ENCODE data around the gene SEC14L3.

SEC14L3 gene

DNA sequence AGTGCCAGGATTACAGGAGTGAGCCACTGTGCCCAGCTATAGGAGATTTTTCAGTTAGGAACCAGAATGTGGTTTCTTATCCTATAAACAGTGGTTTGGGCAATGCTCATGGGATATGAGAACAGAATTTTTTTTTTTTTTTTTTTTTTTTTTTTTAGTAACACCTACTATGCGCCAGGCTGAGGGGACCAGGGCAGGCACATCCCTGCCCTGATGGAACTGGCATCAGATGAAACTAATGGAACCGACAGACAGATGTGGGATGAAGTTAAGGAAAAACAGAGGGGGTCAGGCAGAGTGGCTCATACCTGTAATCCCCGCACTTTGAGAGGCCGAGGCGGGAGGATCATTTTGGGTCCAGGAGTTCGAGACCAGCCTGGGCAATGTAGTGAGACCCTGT lies 28.8 kb upstream of the SEC14L3 start:
- H2AFZ ChIP-seq (ENCODE audit: low read depth, low read length) = no peak overlapping the region
- H3K36me3 ChIP-seq (ENCODE audit: insufficient read depth, low read length) = no peaks in the 10 kb centered on the region
- H3K4me1 ChIP-seq (ENCODE audit: insufficient read depth, low read length) = no peaks in the 10 kb centered on the region
- H3K4me3 ChIP-seq (ENCODE audit: low read length) = no peak overlapping the region
- no peaks in the 10 kb centered on the region for H3K9me3 ChIP-seq (ENCODE audit: low read length)
- no peaks in the 10 kb centered on the region for H3K27me3 ChIP-seq (ENCODE audit: insufficient read depth, low read length)

DNA sequence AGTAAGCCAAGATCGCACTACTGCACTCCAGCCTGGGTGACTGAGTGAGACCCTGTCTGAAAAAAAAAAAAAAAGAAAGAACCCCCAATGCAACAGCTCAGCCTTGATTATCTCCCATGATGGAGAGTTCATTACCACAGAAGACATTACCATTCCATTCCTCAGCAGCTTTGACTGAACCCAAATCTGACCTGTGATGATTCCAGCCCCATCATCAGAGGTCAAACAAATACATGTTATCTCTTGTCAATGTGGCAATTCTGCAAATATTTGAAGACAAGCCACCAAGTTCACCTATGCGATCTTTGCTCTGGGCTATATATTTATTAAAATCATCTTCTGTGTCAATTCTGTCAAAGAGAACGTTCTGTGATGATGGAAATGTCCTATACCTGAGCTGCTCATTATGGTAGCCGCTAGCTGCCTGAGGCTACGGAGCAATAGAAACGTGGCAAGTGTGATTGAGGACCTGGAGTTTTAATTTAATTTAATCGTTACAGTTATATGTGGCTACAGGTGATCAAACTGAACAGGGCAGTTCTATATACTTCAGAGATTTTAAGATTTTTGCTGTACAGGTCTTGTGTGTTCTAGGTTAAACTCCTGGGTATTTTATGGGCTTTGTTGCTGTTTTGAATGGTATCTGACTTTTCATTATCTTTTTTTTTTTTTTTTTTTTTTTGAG lies 25.8 kb upstream of the SEC14L3 start:
- Histone ChIP-seq H3K27me3 (ENCODE audit: insufficient read depth, low read length) (peaks cover 4% of the 10 kb centered on the region), H3K4me1 (ENCODE audit: insufficient read depth, low read length) (no peaks in the 10 kb centered on the region), H2AFZ (ENCODE audit: low read depth, low read length) (no peak overlapping the region), H3K9me3 (ENCODE audit: low read length) (no peaks in the 10 kb centered on the region), H3K4me3 (ENCODE audit: low read length) (no peak overlapping the region), H3K36me3 (ENCODE audit: insufficient read depth, low read length) (no peaks in the 10 kb centered on the region)

DNA sequence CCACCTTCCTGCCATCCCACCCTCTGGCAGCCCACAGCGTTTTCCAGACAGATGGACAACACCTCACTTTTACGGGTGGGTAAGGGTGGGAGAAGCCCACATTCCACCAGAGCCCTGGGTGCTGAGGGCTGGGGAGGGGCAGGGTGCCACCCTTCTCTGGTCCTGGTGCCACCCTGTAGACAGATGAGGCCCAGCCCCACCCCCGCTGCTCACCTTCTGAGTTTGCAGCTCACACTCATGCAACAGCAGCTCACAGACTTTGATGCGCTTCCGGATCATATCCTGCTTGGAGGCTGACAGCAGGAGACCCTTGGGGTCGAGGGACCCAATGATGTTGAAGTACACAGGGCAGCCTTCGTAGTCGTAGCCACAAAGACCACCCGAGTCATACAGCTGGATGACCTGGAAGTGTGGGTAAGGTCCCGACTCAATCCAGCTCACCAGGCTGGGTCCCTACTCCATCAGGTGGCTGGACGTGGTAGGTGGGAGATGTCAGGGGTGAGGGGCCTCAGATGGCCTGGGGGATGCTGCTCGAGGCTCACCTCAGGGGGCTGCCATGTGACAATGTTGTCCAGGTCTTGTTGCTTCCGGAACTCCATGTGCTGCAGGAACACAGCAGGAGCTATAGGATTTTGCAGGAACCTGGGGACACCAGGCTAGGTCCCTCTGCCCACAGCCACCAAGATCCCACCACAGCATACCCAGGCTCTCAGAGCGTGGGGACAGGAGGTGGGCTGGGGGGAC lies 23.4 kb upstream of the SEC14L3 start:
- Histone ChIP-seq H3K4me1 (ENCODE audit: insufficient read depth, low read length) (no peaks in the 10 kb centered on the region), H2AFZ (ENCODE audit: low read depth, low read length) (no peak overlapping the region), H3K27me3 (ENCODE audit: insufficient read depth, low read length) (peaks cover 7% of the 10 kb centered on the region), H3K9me3 (ENCODE audit: low read length) (no peaks in the 10 kb centered on the region), H3K36me3 (ENCODE audit: insufficient read depth, low read length) (no peaks in the 10 kb centered on the region), H3K4me3 (ENCODE audit: low read length) (no peak overlapping the region)

DNA sequence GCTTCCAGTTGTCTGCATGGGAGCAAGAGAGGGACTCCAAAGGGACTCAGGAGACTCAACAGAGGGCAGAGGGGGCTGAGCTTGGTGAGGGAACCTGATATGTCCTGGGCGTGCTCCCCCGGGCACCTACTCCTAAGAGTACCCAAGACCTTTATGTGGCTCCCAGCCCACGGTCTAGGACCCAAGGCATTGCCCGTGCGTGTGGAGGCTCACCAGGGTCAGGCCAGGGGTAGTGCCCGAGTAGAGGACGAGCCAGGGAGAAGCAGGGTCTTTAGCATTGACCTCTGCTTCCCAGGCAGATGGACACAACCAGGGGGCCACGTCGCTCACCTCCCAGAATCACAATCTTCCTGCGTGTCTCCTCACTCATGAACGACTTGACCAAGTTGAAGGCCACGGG lies 20.3 kb upstream of the SEC14L3 start:
- Histone ChIP-seq H3K4me1 (ENCODE audit: insufficient read depth, low read length) (no peaks in the 10 kb centered on the region), H3K36me3 (ENCODE audit: insufficient read depth, low read length) (no peaks in the 10 kb centered on the region), H3K9me3 (ENCODE audit: low read length) (no peaks in the 10 kb centered on the region), H2AFZ (ENCODE audit: low read depth, low read length) (no peak overlapping the region), H3K4me3 (ENCODE audit: low read length) (no peak overlapping the region), H3K27me3 (ENCODE audit: insufficient read depth, low read length) (peaks cover 11% of the 10 kb centered on the region)

DNA sequence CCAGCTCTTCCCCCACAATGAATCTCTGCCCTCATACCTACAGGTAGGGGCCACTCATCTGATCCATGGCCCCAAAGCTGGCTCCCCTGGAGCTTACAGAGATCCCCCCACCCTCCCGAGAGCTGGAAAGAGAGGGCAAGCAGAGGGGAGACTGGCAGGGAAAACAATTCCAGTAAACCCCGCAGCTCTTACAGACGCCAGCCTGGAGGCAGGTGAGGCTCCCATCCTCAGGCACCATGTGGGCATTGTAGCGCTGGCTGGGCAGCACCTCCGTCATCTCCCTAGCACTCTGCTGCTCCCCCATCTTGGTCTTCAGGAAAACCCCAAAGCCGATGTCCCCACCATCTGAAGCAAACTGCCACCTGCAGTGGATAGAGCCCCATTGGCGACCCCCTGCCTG lies 19.6 kb upstream of the SEC14L3 start:
- H3K27me3 ChIP-seq (ENCODE audit: insufficient read depth, low read length) = peaks cover 11% of the 10 kb centered on the region
- no peaks in the 10 kb centered on the region for H3K4me1 ChIP-seq (ENCODE audit: insufficient read depth, low read length)
- H3K36me3 ChIP-seq (ENCODE audit: insufficient read depth, low read length) = no peaks in the 10 kb centered on the region
- no peak overlapping the region for H2AFZ ChIP-seq (ENCODE audit: low read depth, low read length)
- H3K4me3 ChIP-seq (ENCODE audit: low read length) = no peak overlapping the region
- H3K9me3 ChIP-seq (ENCODE audit: low read length) = no peaks in the 10 kb centered on the region

DNA sequence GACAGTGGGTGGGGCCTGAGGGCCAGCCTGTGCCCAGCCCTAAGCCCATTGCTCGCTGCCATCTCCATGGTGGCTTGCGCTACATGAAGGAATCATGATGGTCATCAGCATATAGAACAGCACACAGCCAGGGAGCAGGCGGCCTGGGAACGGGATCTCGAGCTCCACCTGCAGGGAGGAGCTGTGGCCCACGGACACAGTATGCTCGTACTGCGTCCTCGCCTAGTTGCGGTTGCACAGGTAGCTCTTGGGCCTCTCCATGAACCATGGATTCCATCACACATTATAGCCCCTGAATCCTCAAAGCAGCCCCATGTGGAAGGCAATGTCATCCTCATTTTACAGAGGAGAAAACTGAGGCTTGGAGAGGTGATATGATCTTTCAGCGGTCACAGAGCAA lies 18.6 kb upstream of the SEC14L3 start:
- Histone ChIP-seq H2AFZ (ENCODE audit: low read depth, low read length) (no peak overlapping the region), H3K27me3 (ENCODE audit: insufficient read depth, low read length) (peaks cover 11% of the 10 kb centered on the region), H3K4me3 (ENCODE audit: low read length) (no peak overlapping the region), H3K4me1 (ENCODE audit: insufficient read depth, low read length) (no peaks in the 10 kb centered on the region), H3K36me3 (ENCODE audit: insufficient read depth, low read length) (no peaks in the 10 kb centered on the region), H3K9me3 (ENCODE audit: low read length) (no peaks in the 10 kb centered on the region)

DNA sequence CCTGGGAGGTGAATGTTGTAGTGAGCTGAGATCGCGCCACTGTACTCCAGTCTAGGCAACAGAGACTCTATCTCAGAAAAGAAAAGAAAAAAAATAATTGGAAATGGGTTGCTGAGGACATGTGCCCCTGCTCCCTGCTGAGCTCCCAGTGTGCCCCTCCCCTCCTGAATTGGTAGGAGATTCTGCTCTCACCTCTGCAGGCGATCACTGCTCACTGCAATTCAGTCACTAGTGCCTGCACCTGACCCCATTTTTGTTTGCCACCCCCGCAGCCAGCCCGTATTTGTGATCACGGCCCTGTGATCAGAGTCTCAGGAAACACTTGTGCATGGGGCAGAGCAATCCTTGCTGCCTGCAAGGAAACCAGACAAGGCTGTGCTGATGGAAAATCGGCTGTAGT lies 16.3 kb upstream of the SEC14L3 start:
- Histone ChIP-seq H3K4me3 (ENCODE audit: low read length) (no peak overlapping the region), H2AFZ (ENCODE audit: low read depth, low read length) (no peak overlapping the region), H3K4me1 (ENCODE audit: insufficient read depth, low read length) (no peaks in the 10 kb centered on the region), H3K36me3 (ENCODE audit: insufficient read depth, low read length) (no peaks in the 10 kb centered on the region), H3K9me3 (ENCODE audit: low read length) (no peaks in the 10 kb centered on the region), H3K27me3 (ENCODE audit: insufficient read depth, low read length) (peaks cover 7% of the 10 kb centered on the region)

DNA sequence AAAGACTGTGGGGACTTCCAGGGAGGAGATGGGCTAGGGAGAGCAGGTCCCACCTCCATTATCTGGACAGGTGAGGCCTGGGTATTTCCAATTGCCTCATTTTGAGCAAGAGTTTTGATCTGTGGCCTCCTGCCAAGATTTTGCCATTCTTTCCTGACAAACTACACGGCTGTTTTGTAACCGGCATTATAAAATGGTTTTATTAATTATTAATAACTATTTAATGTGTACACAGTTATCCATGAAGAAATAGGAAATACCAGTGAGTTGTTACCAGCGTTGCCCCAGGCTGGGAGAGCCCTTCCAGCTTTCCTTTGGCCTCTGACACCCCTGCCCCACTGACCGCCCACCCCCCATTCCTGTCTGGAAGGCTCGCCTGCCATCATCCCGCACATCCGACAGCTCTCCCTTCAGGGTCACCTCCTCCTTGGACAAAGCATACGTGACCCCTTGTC lies 14.9 kb upstream of the SEC14L3 start:
- Histone ChIP-seq H3K4me3 (ENCODE audit: low read length) (no peak overlapping the region), H3K9me3 (ENCODE audit: low read length) (no peaks in the 10 kb centered on the region), H3K27me3 (ENCODE audit: insufficient read depth, low read length) (peaks cover 7% of the 10 kb centered on the region)

DNA sequence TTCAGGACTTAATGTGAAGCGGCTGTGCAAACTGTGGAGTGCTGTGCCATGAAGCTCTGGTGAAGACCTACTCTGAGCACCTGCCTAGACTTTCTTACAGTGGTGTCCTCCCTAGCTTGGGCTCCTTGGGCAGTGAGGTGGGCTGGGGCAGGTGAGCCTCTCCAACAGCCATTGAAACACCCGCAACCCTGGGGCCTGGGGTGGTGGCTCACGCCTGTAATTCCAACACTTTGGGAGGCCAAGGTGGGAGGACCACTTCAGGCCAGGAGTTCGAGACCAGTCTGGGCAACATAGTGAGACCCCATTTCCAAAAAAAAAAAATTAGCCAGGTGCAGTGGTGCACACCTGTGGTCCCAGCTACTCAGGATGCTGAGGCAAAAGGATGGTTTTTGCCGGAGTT lies 14.3 kb upstream of the SEC14L3 start:
- no peak overlapping the region for H3K4me3 ChIP-seq (ENCODE audit: low read length)
- no peaks in the 10 kb centered on the region for H3K4me1 ChIP-seq (ENCODE audit: insufficient read depth, low read length)
- no peaks in the 10 kb centered on the region for H3K9me3 ChIP-seq (ENCODE audit: low read length)

More for the DNA sequence above, 14.9 kb upstream of the SEC14L3 start:
- no peaks in the 10 kb centered on the region for H3K36me3 ChIP-seq (ENCODE audit: insufficient read depth, low read length)
- no peaks in the 10 kb centered on the region for H3K4me1 ChIP-seq (ENCODE audit: insufficient read depth, low read length)
- H2AFZ ChIP-seq (ENCODE audit: low read depth, low read length) = no peak overlapping the region

DNA sequence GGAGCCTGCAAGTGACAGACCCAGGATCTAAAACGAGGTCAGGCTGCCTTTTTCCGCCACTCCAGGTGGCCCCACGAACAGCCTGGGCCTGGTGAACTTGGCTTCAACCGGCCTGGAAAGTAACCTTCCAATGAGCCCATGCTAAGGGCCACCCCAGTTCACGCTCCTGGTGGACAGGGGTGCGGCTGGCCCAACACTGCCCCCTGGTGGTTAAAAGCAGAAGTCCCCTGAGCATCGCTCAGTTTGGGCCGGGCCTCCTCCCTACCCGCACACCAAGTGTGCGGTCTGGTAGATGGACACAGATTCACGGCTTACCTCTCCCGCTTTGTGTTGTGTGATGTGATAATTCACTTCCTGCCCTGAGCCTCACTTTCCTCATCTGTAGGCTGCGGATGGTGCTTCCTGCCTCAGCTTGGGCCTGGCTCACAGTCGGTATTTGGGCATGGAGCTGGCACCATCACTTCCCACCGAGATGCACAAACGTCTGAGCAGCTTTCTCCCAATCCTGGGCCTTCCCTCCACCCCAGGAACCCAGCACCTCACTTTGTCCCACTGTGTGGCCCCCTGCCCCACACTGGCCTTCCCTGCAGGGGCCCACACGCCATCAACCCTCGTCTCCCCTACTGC lies 13.7 kb upstream of the SEC14L3 start:
- Histone ChIP-seq H2AFZ (ENCODE audit: low read depth, low read length) (no peak overlapping the region), H3K36me3 (ENCODE audit: insufficient read depth, low read length) (no peaks in the 10 kb centered on the region), H3K4me1 (ENCODE audit: insufficient read depth, low read length) (no peaks in the 10 kb centered on the region), H3K27me3 (ENCODE audit: insufficient read depth, low read length) (peaks cover 6% of the 10 kb centered on the region), H3K9me3 (ENCODE audit: low read length) (no peaks in the 10 kb centered on the region), H3K4me3 (ENCODE audit: low read length) (no peak overlapping the region)

More for the DNA sequence above, 14.3 kb upstream of the SEC14L3 start:
- Histone ChIP-seq H3K36me3 (ENCODE audit: insufficient read depth, low read length) (no peaks in the 10 kb centered on the region), H2AFZ (ENCODE audit: low read depth, low read length) (no peak overlapping the region), H3K27me3 (ENCODE audit: insufficient read depth, low read length) (peaks cover 7% of the 10 kb centered on the region)

DNA sequence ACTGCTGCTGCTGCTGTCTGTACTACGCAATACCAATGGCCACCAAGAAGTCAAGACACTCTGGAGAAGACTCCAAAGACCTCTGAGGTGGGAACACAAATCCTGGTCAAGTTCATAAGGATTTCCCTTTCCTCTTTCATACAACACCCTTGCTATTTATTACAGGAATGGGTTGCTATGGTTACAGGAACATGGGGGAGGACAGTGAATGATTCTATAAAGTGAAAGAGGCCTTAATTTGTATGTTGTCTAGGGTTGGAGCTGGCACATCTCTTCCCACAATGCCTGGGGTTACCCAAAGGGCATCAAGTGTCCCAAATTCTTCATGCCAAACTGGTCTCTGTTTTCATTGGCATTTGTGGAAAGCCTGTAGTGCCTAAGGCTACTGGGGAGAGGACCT lies 11.4 kb upstream of the SEC14L3 start:
- Histone ChIP-seq H3K27me3 (ENCODE audit: insufficient read depth, low read length) (peaks cover 7% of the 10 kb centered on the region), H3K9me3 (ENCODE audit: low read length) (no peaks in the 10 kb centered on the region), H3K4me3 (ENCODE audit: low read length) (no peak overlapping the region), H3K4me1 (ENCODE audit: insufficient read depth, low read length) (no peaks in the 10 kb centered on the region), H3K36me3 (ENCODE audit: insufficient read depth, low read length) (no peaks in the 10 kb centered on the region), H2AFZ (ENCODE audit: low read depth, low read length) (no peak overlapping the region)

DNA sequence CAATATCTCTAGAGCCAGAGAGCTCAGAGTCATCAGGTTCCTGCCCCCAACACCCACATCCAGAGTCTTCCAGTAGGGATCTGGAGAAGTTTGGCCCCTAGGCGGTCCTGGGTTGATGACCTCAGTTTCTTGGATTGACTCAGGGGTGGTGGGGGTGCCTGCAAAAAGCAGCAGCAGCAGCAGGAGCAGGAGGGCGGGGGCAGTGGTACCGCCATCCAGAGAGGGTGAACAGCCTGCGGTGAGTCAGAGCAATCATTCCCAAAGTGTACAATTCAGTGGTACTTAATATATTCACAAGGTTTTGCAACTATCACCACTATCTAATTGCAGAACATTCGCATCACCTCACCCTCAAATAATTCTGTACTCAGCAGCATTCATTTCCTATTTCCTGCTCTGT lies 9.9 kb upstream of the SEC14L3 start:
- Histone ChIP-seq H3K36me3 (ENCODE audit: insufficient read depth, low read length) (no peaks in the 10 kb centered on the region), H3K27me3 (ENCODE audit: insufficient read depth, low read length) (peaks cover 12% of the 10 kb centered on the region), H3K9me3 (ENCODE audit: low read length) (no peaks in the 10 kb centered on the region), H2AFZ (ENCODE audit: low read depth, low read length) (no peak overlapping the region), H3K4me1 (ENCODE audit: insufficient read depth, low read length) (no peaks in the 10 kb centered on the region), H3K4me3 (ENCODE audit: low read length) (no peak overlapping the region)

DNA sequence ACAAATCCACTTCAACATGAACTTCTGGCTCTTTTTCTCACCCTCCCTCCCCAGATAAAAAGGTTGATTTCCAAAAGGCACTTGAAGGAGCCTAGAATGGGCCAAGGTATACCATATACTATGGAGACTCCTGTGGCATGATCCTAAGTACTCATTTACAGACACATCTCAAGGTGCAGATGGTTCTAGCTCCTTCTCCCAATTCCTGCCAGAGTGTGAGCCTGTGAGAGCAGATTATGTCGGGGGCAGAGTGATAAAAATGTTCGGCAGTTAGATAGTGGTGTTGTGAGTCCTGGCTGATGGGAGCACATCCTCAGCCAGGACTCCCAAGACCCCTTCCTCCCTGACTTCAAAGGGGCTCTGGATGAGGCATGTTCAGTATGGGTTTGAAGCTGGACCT lies 8.2 kb upstream of the SEC14L3 start:
- Histone ChIP-seq H2AFZ (ENCODE audit: low read depth, low read length) (no peak overlapping the region), H3K9me3 (ENCODE audit: low read length) (no peaks in the 10 kb centered on the region), H3K36me3 (ENCODE audit: insufficient read depth, low read length) (no peaks in the 10 kb centered on the region), H3K4me1 (ENCODE audit: insufficient read depth, low read length) (no peaks in the 10 kb centered on the region), H3K27me3 (ENCODE audit: insufficient read depth, low read length) (peaks cover 12% of the 10 kb centered on the region), H3K4me3 (ENCODE audit: low read length) (no peak overlapping the region)
